Activated T-helper 17 cell treated with anti-CD3 and anti-CD28 coated beads, Interleukin-2, amount 50 U/mL, for 72 hours (primary cell): Measurements from ENCODE around the gene CPA1. TPM values are rescaled to one million over a fixed set of nuclear protein-coding genes. Genes with fewer than 3 reads are reported as not detected.

Experiments used
- ATAC-seq: fragments of 150-1000 bp; cut with Tn5 transposase; replicated peaks from 2 replicates; pipeline ENCODE4 v1.10.0; 2021; ENCODE audit warnings: mild to moderate bottlenecking, moderate library complexity
- H3K27ac Mint-ChIP-seq: one replicate; pipeline ENCODE4 v1.8.0; 2022; ENCODE audit warnings: mixed read lengths
- H3K27me3 Mint-ChIP-seq: one replicate; pipeline ENCODE4 v1.8.0; 2022; ENCODE audit warnings: mixed read lengths
- H3K36me3 Mint-ChIP-seq: one replicate; pipeline ENCODE4 v1.8.0; 2022; ENCODE audit warnings: low read depth, mild to moderate bottlenecking, mixed read lengths
- H3K4me1 Mint-ChIP-seq: one replicate; pipeline ENCODE4 v1.8.0; 2022; ENCODE audit warnings: mixed read lengths
- H3K4me3 Mint-ChIP-seq: one replicate; pipeline ENCODE4 v1.8.0; 2022; ENCODE audit warnings: mild to moderate bottlenecking, mixed read lengths
- H3K9me3 Mint-ChIP-seq: one replicate; pipeline ENCODE4 v1.8.0; 2022; ENCODE audit warnings: mixed read lengths
- total RNA-seq, 2 donors: library from RNA; stranded (reverse); gene quantifications; one replicate each; pipeline ENCODE4 v1.2.3, GENCODE V29; 2022

The CPA1 gene
- total RNA-seq = not detected

DNA sequence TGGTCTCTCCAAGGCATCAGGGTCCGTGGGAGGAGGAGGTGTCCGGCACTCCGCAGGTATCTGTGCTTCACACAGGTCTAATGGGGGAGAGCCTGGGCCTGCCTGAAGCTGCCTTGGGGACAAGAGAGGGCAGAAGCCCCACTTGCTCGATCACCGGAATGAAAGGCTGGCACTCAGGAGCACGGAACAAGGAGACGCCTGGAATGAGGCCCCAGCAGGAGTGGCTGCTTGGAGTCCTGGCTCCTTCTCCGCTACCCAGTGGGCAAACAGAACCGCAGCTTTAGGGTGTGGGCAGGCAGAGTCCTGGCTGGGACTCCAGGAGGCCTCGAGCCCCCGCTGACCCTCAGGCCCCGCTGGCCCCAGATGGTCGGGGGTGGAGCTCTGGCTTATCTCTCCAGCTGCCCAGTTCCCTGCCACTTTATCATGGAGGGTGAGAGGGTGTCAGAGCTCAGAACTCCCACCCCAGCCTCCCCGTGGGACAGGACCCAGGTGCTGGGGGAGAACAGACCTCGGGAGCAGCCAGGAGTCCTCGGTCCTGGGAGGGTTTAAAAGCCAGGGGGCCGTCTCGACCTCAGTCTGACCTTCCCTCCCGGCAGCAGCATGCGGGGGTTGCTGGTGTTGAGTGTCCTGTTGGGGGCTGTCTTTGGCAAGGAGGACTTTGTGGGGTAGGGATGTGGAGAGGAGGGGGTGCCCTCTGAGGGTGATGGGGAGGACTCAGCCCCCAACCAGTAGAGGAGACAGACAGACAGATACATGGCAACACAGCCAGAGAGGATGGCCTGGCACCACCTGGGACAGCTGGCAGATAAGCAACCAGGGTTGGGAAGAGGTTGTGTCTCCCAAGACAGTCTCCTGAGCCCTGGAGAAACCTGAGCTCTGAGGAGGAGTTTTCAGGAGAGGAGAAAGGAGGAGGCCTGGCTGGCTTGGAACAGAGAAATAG lies at the start of gene CPA1:
Gene CPA1, plus strand, starts transcription at position 574 of the 940 bp plus-strand sequence. Its CDS starts 27 bp downstream, at position 601.
- Mint-ChIP-seq H3K27me3 (no peaks in the 10 kb centered on the region), H3K36me3 (no peaks in the 10 kb centered on the region), H3K4me1 (no peaks in the 10 kb centered on the region), H3K4me3 (no peak within 1 kb of the TSS), H3K27ac (peak within 1 kb of the TSS; percentile 58), H3K9me3 (peaks cover 8% of the 10 kb centered on the region)
- ATAC-seq = no peak

DNA sequence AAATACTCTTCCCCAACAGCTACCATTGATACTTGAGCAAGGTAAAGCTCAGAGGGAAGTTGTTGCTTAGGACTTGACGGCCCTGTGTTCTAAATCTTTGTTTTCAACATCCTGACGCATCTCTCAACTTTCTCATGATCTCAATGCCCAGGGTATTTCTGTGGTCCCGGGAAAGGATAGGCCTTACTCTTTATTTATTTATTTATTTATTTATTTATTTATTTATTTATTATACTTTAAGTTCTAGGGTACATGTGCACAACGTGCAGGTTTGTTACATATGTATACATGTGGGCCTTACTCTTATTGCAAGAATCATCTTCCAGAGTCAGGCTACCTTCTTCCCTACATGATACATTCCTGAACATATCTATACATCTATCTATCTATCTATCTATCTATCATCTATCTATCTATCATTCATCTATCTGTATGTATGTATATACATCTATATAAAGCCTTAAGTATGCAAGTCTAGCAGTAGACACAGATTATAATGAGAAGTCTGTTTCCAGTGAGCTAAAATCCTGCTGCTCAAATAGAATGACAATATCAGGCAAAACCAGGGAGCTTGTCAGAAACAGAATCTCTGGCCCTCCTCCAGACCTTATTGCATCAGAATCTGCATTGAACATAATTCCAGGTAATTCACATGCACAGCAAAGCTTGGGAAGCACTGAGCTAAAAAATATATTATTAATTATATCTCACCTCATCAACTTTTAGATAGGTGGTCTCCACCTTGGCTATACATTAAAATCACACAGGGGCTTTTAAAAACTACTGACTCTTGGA lies 47.8 kb upstream of the CPA1 start:
- ATAC-seq = no peak
- H3K9me3 Mint-ChIP-seq = no peaks in the 10 kb centered on the region
- no peak overlapping the region for H3K27ac Mint-ChIP-seq
- H3K36me3 Mint-ChIP-seq = no peaks in the 10 kb centered on the region
- H3K4me3 Mint-ChIP-seq = no peak overlapping the region
- peaks cover 4% of the 10 kb centered on the region for H3K27me3 Mint-ChIP-seq
- no peaks in the 10 kb centered on the region for H3K4me1 Mint-ChIP-seq

DNA sequence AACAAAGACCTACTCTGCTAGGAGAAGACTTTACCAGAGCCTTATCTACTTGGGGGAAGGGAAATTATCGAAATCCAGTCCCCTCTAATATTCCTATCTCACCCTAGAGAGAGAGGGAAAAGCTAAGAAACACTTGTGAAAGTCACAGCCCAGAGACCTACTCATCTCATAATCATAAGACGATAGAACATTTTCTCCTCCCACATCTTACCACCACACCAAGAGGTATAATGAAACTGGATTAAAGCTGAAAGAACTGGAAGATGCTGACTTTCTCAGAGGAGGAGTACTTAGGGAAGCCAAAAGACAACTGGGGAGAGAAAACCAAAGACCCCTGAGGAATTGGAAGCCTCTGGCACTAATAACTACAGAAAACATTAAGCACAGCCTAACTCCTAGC lies 46.5 kb upstream of the CPA1 start:
- Mint-ChIP-seq H3K27ac (no peak overlapping the region), H3K36me3 (no peaks in the 10 kb centered on the region), H3K27me3 (peaks cover 4% of the 10 kb centered on the region), H3K4me3 (no peak overlapping the region), H3K9me3 (no peaks in the 10 kb centered on the region), H3K4me1 (no peaks in the 10 kb centered on the region)
- peak; percentile 73 for ATAC-seq

DNA sequence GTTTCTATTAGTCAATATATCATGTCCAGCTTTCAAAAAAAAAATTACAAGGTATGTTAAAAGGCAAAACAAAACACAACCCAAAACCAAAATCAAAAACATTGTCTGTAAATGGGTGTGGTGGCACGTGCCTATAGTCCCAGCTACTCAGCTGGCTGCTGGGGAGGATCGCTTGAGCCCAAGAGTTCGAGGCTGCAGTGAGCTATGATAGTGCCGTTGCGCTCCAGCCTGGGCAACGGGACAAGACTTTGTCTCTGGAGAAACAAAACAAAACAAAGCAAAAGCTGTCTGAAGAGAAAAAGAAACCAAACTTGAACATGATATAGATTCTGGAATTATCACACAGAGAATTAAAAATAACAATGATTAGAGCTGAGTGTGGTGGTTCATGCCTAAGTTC lies 46.0 kb upstream of the CPA1 start:
- Mint-ChIP-seq H3K4me1 (no peaks in the 10 kb centered on the region), H3K9me3 (no peaks in the 10 kb centered on the region), H3K27ac (no peak overlapping the region), H3K36me3 (no peaks in the 10 kb centered on the region), H3K27me3 (peaks cover 4% of the 10 kb centered on the region), H3K4me3 (no peak overlapping the region)
- no peak for ATAC-seq

DNA sequence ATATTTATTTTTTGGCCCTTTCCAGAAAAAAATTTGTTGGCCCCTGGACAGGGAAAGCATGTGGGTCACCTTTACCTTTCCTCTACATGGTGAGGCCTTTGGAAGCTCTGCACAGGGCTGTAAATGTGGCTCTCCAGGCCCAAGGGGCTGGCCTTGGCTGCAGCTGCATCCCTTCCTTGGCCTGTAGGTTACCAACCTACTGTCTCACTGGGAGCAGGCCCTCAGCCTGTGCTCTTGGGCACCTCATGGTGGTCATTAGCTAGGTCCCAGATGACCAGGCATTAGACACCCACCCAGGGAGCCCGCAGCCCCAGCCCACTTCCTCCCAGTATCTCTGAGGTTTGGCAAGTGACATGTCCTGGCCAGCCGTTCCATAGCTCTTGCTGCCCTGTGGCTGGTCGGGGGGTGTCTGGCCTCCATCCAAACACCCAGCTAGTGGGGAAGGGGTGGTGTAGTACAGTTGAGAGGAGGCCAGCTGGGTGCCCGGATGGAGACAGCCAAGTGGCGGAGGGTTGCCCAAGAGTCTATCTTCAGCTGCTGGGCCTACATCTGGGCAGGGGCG lies 42.8 kb upstream of the CPA1 start:
- Mint-ChIP-seq H3K9me3 (no peaks in the 10 kb centered on the region), H3K27ac (peak overlapping the region; percentile 24), H3K27me3 (peaks cover 4% of the 10 kb centered on the region), H3K4me1 (no peaks in the 10 kb centered on the region), H3K4me3 (no peak overlapping the region), H3K36me3 (no peaks in the 10 kb centered on the region)
- no peak for ATAC-seq

DNA sequence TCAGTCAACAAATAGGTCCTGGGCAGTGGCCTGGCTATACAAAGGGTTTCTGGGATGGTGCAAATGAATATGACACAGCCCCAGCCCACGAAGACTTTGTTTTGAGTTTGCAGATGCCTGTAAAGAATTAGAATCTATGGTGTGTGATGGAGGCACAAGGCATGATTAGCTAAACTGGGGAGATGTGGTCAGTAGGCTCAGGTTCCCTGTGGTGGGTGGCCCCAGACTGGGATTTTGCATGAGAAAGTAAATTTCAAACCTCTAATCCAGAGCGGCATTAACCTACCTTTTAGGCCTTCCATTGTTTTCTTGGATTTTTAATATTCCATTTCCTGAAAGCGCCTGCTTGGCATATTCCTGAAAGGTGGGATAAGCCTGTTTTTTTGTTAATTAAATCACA lies 42.1 kb upstream of the CPA1 start:
- Mint-ChIP-seq H3K4me1 (no peaks in the 10 kb centered on the region), H3K36me3 (no peaks in the 10 kb centered on the region), H3K4me3 (no peak overlapping the region), H3K9me3 (no peaks in the 10 kb centered on the region), H3K27me3 (peaks cover 4% of the 10 kb centered on the region), H3K27ac (no peak overlapping the region)
- ATAC-seq = no peak

DNA sequence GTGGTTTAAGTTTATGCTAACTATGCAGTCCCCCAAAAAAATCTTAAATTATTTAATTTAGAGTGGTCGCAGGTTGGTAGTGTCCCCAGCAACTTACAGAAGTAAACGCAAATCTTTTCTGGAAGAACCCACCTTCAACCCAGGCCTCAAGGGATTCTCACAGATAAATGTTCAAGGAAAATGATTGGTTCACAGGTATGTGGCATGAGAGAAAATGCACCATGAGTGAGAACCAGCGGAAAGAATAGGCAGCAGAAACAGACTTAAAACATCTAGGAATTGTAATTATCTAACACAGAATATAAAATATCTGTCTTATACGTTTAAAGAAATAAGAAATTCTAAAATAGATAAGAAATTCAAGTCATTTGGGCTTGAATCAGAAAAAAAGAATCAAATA lies 38.4 kb upstream of the CPA1 start:
- ATAC-seq = no peak
- Mint-ChIP-seq H3K36me3 (no peaks in the 10 kb centered on the region), H3K9me3 (no peaks in the 10 kb centered on the region), H3K27me3 (peaks cover 6% of the 10 kb centered on the region), H3K4me1 (no peaks in the 10 kb centered on the region), H3K27ac (no peak overlapping the region), H3K4me3 (no peak overlapping the region)

DNA sequence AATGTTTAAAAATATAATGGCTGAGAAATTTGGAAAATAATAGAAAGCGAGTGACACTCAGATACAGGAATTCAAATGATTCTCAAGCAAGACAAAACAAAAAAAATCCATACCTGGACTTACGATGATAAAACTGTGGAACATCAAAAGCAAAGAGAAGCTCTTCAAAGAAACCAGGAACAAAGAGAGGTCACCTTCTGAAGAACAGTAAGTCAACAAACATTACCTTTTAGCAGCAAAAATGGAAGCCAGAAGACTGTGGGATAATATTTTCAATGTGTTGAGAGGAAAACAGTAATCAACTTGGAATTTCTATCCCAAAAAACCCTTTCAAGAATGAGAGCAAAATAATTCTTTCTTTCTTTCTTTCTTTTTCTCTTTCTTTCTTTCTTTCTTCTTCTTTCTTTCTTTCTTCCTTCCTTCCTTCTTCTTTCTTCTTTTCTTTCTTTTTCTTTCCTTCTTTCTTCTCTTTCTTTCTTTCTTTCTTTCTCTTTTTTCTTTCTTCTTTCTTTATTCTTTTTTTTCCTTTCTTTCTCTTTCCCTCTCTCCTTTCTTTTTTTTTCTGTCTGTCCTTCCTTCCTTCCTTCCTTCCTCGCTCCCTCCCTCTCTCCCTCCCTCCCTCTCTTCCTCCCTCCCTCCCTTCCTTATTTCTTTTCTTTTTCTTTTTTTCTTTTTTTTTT lies 37.5 kb upstream of the CPA1 start:
- Mint-ChIP-seq H3K9me3 (no peaks in the 10 kb centered on the region), H3K4me1 (no peaks in the 10 kb centered on the region), H3K36me3 (no peaks in the 10 kb centered on the region), H3K4me3 (no peak overlapping the region), H3K27ac (no peak overlapping the region), H3K27me3 (peaks cover 11% of the 10 kb centered on the region)
- ATAC-seq = no peak

DNA sequence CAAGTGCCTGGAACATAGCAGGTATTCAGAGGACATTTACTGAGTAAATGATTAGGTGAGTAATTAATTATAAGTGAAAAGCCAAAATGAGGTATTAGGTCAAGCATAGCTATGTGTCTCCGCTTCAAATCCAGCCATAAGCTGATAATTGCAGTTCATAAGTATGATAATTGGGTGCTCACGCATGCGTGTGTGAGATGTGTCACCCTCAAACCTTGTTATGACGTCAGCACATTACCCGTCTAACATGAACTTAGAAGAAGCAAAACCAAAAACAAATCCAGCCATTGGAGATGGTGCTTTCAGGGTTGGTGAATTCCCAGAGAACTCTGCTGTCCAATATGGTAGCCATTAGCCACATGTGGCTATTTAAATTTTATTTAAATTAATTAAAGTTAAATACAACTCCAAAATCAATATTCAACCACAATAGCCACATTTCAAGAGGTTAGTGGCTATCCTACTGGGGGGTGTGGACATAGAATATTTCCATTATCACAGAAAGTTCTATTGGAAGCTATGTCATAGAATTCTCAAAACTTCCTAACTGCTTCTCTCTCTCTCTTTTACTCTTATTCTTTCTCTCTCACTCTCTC lies 35.9 kb upstream of the CPA1 start, which contains the start of gene CPA5:
Gene CPA5, plus strand, starts transcription at position 546 of the 596 bp plus-strand sequence. CDS start 1,670 bp downstream, outside the sequence.
- no peak within 1 kb of the TSS for H3K27ac Mint-ChIP-seq
- peaks cover 16% of the 10 kb centered on the region for H3K27me3 Mint-ChIP-seq
- ATAC-seq = no peak
- no peaks in the 10 kb centered on the region for H3K4me1 Mint-ChIP-seq
- H3K4me3 Mint-ChIP-seq = no peak within 1 kb of the TSS
- no peaks in the 10 kb centered on the region for H3K36me3 Mint-ChIP-seq
- no peaks in the 10 kb centered on the region for H3K9me3 Mint-ChIP-seq

DNA sequence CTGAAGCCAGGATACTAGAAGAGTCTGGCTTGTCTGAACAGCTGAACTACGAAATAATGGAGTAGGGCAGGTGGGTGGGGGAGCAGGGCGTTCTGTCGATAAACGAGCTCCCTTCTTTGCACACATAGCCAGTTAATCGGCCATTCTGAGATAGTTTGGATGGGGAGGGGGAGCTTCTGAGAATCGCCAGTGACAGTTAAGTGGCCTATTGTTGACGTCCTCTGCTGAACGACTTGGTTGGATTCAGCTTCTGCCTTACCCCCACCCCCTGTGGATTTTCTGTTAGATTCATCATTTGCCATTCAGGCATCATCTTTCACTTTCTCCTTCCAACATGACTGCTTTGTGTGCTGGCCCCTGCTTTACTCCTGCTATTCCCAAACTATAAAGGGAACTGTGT lies 35.2 kb upstream of the CPA1 start:
- no peak overlapping the region for H3K4me3 Mint-ChIP-seq
- no peaks in the 10 kb centered on the region for H3K4me1 Mint-ChIP-seq
- H3K27ac Mint-ChIP-seq = no peak overlapping the region
- H3K9me3 Mint-ChIP-seq = no peaks in the 10 kb centered on the region
- H3K36me3 Mint-ChIP-seq = no peaks in the 10 kb centered on the region
- no peak for ATAC-seq
- H3K27me3 Mint-ChIP-seq = peaks cover 16% of the 10 kb centered on the region

DNA sequence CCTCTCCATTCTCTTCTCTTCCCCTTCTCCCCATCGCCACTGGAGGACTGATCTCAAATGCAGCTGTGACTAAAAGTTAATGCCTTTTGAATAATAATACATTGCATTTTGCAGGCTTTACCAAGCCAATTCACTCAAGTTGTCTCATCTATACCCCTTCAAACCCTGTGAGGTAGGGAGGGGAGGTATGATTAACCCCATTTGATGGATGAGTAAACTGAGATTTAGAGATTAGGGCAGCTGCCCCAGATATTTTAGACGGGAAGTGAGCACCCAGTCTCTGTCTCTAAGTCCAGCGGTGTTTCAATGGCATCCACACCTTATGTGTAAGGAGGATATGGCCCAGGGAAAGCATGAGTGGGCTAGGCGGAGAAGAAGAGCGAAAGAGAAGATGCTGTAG lies 34.6 kb upstream of the CPA1 start:
- no peaks in the 10 kb centered on the region for H3K9me3 Mint-ChIP-seq
- H3K4me3 Mint-ChIP-seq = no peak overlapping the region
- H3K4me1 Mint-ChIP-seq = peaks cover 3% of the 10 kb centered on the region
- no peak overlapping the region for H3K27ac Mint-ChIP-seq
- ATAC-seq = no peak
- peaks cover 16% of the 10 kb centered on the region for H3K27me3 Mint-ChIP-seq
- no peaks in the 10 kb centered on the region for H3K36me3 Mint-ChIP-seq

DNA sequence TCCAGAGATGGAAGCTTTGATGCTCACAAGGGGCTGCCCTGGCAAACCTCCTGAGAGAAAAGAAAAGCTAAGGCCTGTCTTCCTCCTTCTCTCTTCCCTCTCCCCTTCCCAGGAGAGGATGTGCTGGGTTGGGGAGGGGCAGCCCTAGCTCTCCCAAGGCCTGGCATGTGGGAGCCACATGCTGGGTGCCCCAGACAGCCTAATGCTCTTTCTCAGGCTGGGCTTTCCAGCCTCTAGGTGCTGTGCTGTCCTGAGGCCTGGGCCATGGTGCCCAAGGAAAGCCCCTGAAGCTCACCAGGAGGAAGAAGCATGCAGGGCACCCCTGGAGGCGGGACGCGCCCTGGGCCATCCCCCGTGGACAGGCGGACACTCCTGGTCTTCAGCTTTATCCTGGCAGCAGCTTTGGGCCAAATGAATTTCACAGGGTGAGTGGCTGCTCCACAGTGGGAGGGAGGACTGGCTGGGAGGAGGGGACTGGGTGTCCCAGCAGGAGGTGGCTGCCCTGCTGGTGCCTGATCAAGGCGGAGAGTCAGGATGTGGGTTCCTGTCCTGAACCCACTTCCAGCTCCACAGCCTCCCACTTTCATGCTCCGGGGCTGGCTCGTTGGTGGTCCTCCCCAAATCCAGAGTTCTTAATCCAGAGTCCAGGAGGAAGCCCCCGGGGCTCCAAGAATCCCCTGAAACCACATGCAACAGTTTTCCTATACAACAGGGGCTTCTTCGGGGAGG lies 34.0 kb upstream of the CPA1 start:
- Mint-ChIP-seq H3K4me1 (peaks cover 9% of the 10 kb centered on the region), H3K27me3 (peaks cover 17% of the 10 kb centered on the region), H3K4me3 (no peak overlapping the region), H3K9me3 (no peaks in the 10 kb centered on the region), H3K36me3 (no peaks in the 10 kb centered on the region), H3K27ac (no peak overlapping the region)
- ATAC-seq = no peak

DNA sequence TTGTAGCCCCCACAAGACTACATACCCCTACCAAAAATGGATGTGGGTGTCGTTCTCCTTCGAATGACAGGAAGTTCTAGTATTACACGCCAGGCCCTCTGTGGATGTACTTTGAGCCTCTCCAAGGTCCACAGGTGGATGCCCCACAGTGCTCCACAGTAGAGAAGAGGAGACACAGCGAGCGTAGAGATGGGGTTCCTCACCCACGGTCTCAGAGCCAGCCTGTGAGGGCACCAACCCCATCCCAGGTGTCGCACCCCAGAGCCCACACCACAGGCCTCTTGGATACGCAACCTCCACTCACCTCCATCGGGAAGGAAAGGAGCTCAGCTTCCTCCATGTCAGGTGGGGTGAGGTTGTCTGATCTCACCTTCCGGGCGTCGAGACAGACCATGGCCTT lies 33.4 kb upstream of the CPA1 start:
- no peaks in the 10 kb centered on the region for H3K9me3 Mint-ChIP-seq
- peaks cover 15% of the 10 kb centered on the region for H3K4me1 Mint-ChIP-seq
- no peak for ATAC-seq
- H3K27ac Mint-ChIP-seq = no peak overlapping the region
- H3K27me3 Mint-ChIP-seq = peaks cover 23% of the 10 kb centered on the region
- H3K4me3 Mint-ChIP-seq = no peak overlapping the region
- H3K36me3 Mint-ChIP-seq = no peaks in the 10 kb centered on the region
